Astrocyte of the cerebellum (primary cell): ENCODE measurements around the gene FADS3.

Experiments used
- DNase-seq: peaks from one replicate; pipeline ENCODE4 v3.0.0-alpha.2; 2011; ENCODE audit warnings: low read depth
- H3K4me3 ChIP-seq: 2 replicates; pipeline ENCODE4 v1.5.1; 2011; ENCODE audit warnings: mild to moderate bottlenecking, low read depth, low read length, moderate library complexity
- in situ Hi-C: cut with HindIII; loops from 2 replicates; pipeline ENCODE4 v1.10.0; 2017; ENCODE audit warnings: low sequenced_read_pairs
- TF ChIP-seq, protein P1 (sequence below): IDR thresholded peaks from 2 replicates; pipeline ENCODE4 v1.5.1; 2012; ENCODE audit warnings: low read length, low read depth, moderate library complexity, mild to moderate bottlenecking; ENCODE audit errors: missing control alignments

Gene FADS3

DNA sequence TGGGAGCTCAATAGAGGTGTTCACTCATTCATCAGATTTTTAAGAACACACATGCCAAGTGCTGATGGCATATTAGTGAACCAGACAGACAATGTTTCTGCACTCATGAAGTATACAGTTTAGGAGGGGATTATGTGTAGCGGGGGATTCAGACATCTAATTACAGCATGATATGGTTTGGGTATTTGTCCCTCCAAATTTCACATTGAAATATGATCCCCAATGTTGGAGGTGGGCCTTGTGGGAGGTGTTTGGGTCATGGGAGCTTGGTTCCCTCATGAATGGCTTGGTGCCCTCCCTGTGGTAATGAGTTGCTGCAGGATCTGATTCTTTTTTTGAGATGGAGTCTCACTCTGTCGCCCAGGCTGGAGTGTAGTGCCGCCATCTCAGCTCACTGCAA, 34.9 kb upstream of the FADS3 start:
- TF ChIP-seq, protein P1, sequence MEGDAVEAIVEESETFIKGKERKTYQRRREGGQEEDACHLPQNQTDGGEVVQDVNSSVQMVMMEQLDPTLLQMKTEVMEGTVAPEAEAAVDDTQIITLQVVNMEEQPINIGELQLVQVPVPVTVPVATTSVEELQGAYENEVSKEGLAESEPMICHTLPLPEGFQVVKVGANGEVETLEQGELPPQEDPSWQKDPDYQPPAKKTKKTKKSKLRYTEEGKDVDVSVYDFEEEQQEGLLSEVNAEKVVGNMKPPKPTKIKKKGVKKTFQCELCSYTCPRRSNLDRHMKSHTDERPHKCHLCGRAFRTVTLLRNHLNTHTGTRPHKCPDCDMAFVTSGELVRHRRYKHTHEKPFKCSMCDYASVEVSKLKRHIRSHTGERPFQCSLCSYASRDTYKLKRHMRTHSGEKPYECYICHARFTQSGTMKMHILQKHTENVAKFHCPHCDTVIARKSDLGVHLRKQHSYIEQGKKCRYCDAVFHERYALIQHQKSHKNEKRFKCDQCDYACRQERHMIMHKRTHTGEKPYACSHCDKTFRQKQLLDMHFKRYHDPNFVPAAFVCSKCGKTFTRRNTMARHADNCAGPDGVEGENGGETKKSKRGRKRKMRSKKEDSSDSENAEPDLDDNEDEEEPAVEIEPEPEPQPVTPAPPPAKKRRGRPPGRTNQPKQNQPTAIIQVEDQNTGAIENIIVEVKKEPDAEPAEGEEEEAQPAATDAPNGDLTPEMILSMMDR: no peak
- DNase-seq: no peak
- in situ Hi-C loops: loop anchor here (10.0 kb wide), 1 partner anchor 111 kb away; the partner anchor contains the start of gene FADS1
- no peak overlapping the region for H3K4me3 ChIP-seq

DNA sequence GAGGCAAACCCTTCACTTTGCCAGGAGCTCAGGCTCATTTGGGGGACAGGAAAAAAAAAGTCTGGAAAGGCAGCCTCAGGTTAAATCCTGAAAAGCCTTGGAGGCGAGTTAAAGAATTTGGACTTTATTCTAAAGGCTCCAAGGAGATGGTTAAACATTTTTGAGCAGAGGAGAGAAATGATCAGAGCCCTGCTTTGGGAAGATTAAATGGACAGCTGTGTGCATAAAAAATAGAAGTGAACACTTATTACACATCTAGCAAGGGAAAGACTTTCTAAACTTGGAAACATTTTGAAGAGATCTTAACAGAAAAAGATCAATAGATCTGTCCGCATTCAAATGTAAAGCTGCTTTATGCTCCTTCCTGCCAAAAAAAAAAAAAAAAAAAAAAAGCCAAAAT, 34.4 kb upstream of the FADS3 start:
- H3K4me3 ChIP-seq: no peak overlapping the region
- in situ Hi-C loops: loop anchor here (10.0 kb wide), 1 partner anchor 111 kb away; the partner anchor contains the start of gene FADS1
- TF ChIP-seq, protein P1: no peak
- DNase-seq: no peak

DNA sequence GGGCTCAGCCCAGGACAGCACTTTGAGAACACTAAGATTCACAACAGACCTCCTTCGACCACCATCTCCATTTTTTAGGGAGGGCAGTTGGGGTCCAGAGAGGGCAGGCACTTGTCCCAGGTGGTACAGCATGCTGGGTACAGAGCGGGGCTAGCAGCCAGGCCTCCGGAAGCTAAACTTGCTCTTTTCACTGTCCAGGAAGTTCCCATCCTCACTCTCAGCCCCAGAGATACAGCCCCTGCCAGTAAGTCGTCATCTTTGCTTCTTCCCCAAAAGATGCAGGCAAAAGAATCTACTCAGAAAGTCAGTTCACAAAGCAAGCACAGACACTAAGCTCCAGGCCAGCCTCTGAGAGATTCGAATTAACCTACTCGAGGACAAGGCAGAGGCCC, 32.7 kb upstream of the FADS3 start:
- in situ Hi-C loops: loop anchor here (10.0 kb wide), 1 partner anchor 109 kb away; the partner anchor contains the start of gene FADS1
- DNase-seq: no peak
- TF ChIP-seq, protein P1: no peak
- no peak overlapping the region for H3K4me3 ChIP-seq

DNA sequence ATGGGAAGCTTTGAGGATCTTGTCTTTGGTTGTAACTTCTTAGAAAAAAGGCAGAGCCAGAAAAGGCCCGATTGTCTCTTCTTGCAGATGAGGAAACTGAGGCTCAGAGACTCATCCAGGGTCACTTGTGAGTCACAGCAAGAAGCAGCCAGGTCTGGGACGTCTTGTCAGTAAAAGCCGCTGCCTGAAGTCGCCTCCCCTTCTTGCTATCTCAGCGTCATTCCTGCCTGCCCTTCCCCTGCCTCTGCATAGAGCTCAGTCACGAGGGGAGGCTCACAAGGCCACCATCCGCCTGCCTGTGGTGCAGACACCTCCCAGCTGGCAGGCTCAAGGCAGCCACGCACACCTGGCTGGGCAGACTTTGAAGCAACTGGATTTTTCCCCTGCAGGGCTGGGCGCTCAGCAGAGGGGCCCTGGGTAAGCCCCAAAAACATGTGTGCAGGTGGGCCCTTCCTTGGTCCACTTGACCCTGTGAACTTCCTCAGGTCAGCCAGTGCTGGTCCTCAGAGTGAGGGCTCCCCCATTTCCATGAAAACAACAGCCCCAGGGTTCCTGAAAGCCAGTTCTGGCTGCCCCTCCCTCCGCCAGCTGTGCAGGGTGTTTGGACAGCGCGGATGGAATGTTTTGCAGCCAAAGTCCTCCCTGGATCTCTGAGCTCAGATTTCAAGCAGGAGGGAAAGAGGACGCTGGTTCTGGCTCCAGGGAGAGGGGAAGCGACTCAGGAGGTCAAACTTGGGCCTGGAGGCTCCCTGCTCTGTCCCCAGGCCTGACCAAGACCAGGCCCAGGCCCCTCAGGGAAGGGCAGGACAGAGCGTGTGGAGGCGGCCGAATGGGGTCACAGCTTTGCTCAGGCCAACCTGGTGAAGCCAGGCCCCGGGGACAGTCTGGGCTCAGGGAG, 32.1 kb upstream of the FADS3 start:
- DNase-seq: no peak
- TF ChIP-seq, protein P1: no peak
- H3K4me3 ChIP-seq: no peak overlapping the region
- in situ Hi-C loops: loop anchor here (10.0 kb wide), 1 partner anchor 109 kb away; the partner anchor contains the start of gene FADS1

DNA sequence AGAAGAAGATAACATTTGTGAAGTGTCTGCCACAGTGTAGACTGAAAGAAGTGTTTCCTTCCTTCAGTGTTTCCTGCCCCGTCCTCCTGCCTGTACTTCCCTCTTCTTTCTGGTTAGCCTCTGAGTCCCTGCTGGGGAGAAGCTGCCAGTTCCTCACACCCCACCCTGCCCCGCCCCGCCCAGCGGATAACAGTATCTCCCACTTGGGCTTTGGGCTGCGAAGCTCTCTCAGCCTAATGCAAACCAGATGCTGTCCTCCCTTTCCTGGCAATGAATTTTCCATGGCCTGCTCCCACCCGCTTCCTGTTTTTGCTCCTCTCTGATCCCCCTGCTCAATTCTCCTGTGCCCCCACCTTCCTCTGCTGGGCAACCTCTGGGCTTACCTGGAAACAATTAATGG, 31.2 kb upstream of the FADS3 start:
- TF ChIP-seq, protein P1: no peak
- H3K4me3 ChIP-seq: no peak overlapping the region
- in situ Hi-C loops: loop anchor here (10.0 kb wide), 1 partner anchor 108 kb away; the partner anchor contains the start of gene FADS1
- no peak for DNase-seq

DNA sequence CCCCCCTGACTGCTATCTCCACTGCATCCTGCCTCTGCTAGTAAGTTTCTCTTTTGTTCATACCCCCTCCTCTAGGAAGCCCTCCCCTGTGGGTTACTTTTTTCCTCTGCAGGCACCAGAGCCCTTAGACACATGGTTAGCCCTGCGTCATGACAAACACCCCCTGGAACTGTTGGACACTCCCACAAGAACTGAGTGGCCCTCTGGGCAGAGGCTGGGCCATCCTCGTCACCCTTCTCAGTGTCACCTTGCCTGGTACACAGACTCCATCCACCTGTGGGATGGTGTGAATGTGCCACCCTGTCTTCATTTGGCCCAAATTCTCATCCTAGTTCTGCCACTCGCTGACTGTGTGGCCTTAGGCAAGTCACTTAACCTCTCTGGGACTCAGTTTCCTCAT, 30.1 kb upstream of the FADS3 start:
- TF ChIP-seq, protein P1: no peak
- in situ Hi-C loops: loop anchor here (10.0 kb wide), 1 partner anchor 107 kb away; the partner anchor contains the start of gene FADS1
- H3K4me3 ChIP-seq: no peak overlapping the region
- DNase-seq: no peak
